NCI-H2107 (cell line): ENCODE measurements around the gene C1RL.
"Not testable (repeated sequence)": the region's sequence is repeated elsewhere in the genome, so short reads cannot be mapped to it uniquely, and the experiment has no call there.

Source experiments
- DNase-seq: peaks from one replicate; lab custom pipeline; 2025; lab: John Stamatoyannopoulos, UW

The C1RL gene

GRCh38 chr12:7061596-7061995 lies 47.4 kb downstream of the C1RL start:
- DNase-seq = no peak

- DNase-seq = no peak
Measured at GRCh38 chr12:7061138-7061537, 47.9 kb downstream of the C1RL start.

GRCh38 chr12:7060353-7060954 lies 48.6 kb downstream of the C1RL start, which contains the start of gene C1S:
Gene C1S (plus strand): TSS chr12:7060718. CDS start chr12:7061913, 1,195 bp downstream.
- no peak for DNase-seq

GRCh38 chr12:7059780-7060179 lies 49.2 kb downstream of the C1RL start:
- no peak for DNase-seq

- DNase-seq = no peak
Measured at GRCh38 chr12:7058850-7059395, 50.1 kb downstream of the C1RL start.

GRCh38 chr12:7058163-7058845 lies 50.7 kb downstream of the C1RL start:
- no peak for DNase-seq

- DNase-seq = not testable (repeated sequence)
Measured at GRCh38 chr12:7055736-7056135, 53.3 kb downstream of the C1RL start.

- DNase-seq = no peak
Measured at GRCh38 chr12:7054925-7055324, 54.1 kb downstream of the C1RL start.

GRCh38 chr12:7049973-7050372 lies 59.0 kb downstream of the C1RL start:
- not testable (repeated sequence) for DNase-seq

- not testable (repeated sequence) for DNase-seq
Measured at GRCh38 chr12:7049445-7049951, 59.5 kb downstream of the C1RL start.

GRCh38 chr12:7047306-7047705 lies 61.7 kb downstream of the C1RL start:
- no peak for DNase-seq

GRCh38 chr12:7046383-7047105 lies 62.5 kb downstream of the C1RL start:
- no peak for DNase-seq

- DNase-seq = no peak
Measured at GRCh38 chr12:7045913-7046312, 63.1 kb downstream of the C1RL start.
